Esophagus (tissue), 2 donors: Measurements from ENCODE around the gene SPEM2. TPM values are rescaled to one million over a fixed set of nuclear protein-coding genes. Genes with fewer than 3 reads are reported as not detected.
A peak's percentile ranks its signal among the peaks of the same experiment; 100 is the strongest.

Experiments used
- H3K27ac ChIP-seq, 2 donors: one replicate each; pipeline ENCODE4 v1.5.1; 2013; ENCODE audit warnings: low read depth in 2 of 2, mild to moderate bottlenecking in 2 of 2, inconsistent platforms in 1 of 2, low read length in 1 of 2, moderate library complexity in 1 of 2
- H3K27me3 ChIP-seq, 2 donors: one replicate each; pipeline ENCODE4 v1.6.1; 2013; ENCODE audit warnings: low read length in 2 of 2, control low read depth in 1 of 2, mild to moderate bottlenecking in 1 of 2; ENCODE audit not compliant: insufficient read depth in 2 of 2, control insufficient read depth in 1 of 2
- H3K36me3 ChIP-seq, 2 donors: one replicate each; pipeline ENCODE4 v1.6.1; 2013; ENCODE audit warnings: low read length in 1 of 2; ENCODE audit not compliant: control insufficient read depth in 2 of 2, insufficient read depth in 2 of 2
- H3K4me1 ChIP-seq, 2 donors: one replicate each; pipeline ENCODE4 v1.6.1; 2013; ENCODE audit warnings: low read length in 1 of 2; ENCODE audit not compliant: control insufficient read depth in 2 of 2, insufficient read depth in 2 of 2
- H3K4me3 ChIP-seq, 2 donors: one replicate each; pipeline ENCODE4 v1.5.1; 2013; ENCODE audit warnings: low read length in 2 of 2, mild to moderate bottlenecking in 2 of 2, low read depth in 1 of 2, moderate library complexity in 1 of 2
- H3K9me3 ChIP-seq, 2 donors: one replicate each; pipeline ENCODE4 v1.6.1; 2013; ENCODE audit warnings: mild to moderate bottlenecking in 2 of 2, low read depth in 1 of 2, low read length in 1 of 2, moderate library complexity in 1 of 2; ENCODE audit not compliant: control insufficient read depth in 2 of 2, insufficient read depth in 1 of 2
- WGBS, 2 donors: extraction: QIAGEN DNeasy Blood & Tissue Kit; methylation state at CpG; one replicate each; pipeline ENCODE4 v1.1.7; 2013; 5-methylcytosine and 5-hydroxymethylcytosine counted together
- polyA plus RNA-seq, 2 donors: library from polyadenylated mRNA; stranded (reverse); fragments of 200-250 nt; gene quantifications; one replicate each; pipeline ENCODE4 v1.2.3, GENCODE V29; 2013
- donor health status: healthy with polysubstance abuse.
- donor health status: Bipolar disorder and iron deficiency.

Gene SPEM2
- polyA plus RNA-seq, 2 donors, result not detected

DNA sequence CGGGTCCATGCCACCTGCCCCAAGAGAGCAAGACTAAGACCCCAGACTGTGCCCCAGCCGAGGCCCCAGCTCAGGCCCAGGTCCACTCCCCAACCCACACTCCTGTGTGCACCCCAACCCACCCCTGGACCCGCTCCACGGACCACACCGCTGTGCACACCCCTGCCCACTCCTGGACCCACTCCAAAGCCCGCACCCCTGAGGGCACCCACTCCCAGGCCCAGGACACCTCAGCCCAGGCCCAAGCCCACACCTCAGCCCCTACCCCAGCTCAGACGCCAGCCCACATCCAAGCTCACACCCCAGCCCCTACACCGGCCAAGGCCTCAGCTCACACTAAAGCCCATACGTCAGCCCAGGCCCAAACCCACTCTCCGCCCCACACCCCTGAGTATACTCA lies 4.3 kb downstream of the SPEM2 start:
- no peak overlapping the region for H3K27ac ChIP-seq
- H3K27me3 ChIP-seq, result no peaks in the 10 kb centered on the region
- H3K9me3 ChIP-seq, result no peaks in the 10 kb centered on the region
- no peaks in the 10 kb centered on the region for H3K4me1 ChIP-seq
- WGBS, 2 donors, result 87 to 88% methylated on average over 10 of the region's 10 CpGs
- H3K36me3 ChIP-seq, result no peaks in the 10 kb centered on the region
- H3K4me3 ChIP-seq, result no peak overlapping the region

- no peaks in the 10 kb centered on the region for H3K9me3 ChIP-seq
- no peaks in the 10 kb centered on the region for H3K36me3 ChIP-seq
- H3K4me1 ChIP-seq, result no peaks in the 10 kb centered on the region
- H3K27ac ChIP-seq, result no peak overlapping the region
- 83 to 90% methylated on average over 1 of the region's 1 CpG for WGBS, 2 donors
- H3K27me3 ChIP-seq, result no peaks in the 10 kb centered on the region
- H3K4me3 ChIP-seq, result no peak overlapping the region
Measured at GRCh38 chr17:7431231-7431630, 5.8 kb downstream of the SPEM2 start.

DNA sequence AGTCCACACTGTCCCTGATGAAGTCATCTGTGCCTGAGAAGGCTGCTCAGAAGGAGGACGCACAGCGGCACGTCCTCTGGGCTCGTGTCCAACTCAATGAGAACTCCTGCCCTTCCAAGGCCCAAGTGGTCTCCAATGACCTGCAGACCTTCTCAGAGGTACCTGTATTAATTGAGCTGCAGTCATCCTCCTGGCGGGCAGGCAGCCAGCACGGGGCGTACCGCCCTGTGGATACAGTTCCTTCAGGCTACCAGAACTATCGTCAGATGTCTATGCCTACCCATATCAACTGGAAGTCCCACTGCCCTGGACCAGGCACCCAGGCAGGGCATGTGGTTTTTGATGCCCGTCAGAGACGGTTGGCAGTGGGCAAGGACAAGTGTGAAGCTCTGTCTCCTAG lies 6.9 kb downstream of the SPEM2 start:
- Histone ChIP-seq H3K4me1 (peaks cover 0 to 4% of the 10 kb centered on the region in 2 donors), H3K27me3 (no peaks in the 10 kb centered on the region), H3K27ac (no peak overlapping the region), H3K4me3 (no peak overlapping the region), H3K9me3 (no peaks in the 10 kb centered on the region), H3K36me3 (no peaks in the 10 kb centered on the region)
- 93 to 94% methylated on average over 11 of the region's 11 CpGs for WGBS, 2 donors

- 5 to 6% methylated on average over 49 of the region's 49 CpGs for WGBS, 2 donors
- Histone ChIP-seq H3K27me3 (no peaks in the 10 kb centered on the region), H3K4me3 (peak overlapping the region; percentile 63 to 69)
Measured at GRCh38 chr17:7435676-7436555, 10.5 kb downstream of the SPEM2 start.

GRCh38 chr17:7436556-7437368 lies 11.3 kb downstream of the SPEM2 start:
- Histone ChIP-seq H3K4me3 (peak overlapping the region; percentile 63 to 69), H3K36me3 (no peaks in the 10 kb centered on the region), H3K9me3 (no peaks in the 10 kb centered on the region), H3K27me3 (no peaks in the 10 kb centered on the region), H3K4me1 (peaks cover 0 to 23% of the 10 kb centered on the region in 2 donors), H3K27ac (peak overlapping the region; percentile 93 to 94)
- WGBS, 2 donors, result 5% methylated on average over 92 of the region's 92 CpGs

More at GRCh38 chr17:7435676-7436555, 10.5 kb downstream of the SPEM2 start:
- H3K9me3 ChIP-seq, result no peaks in the 10 kb centered on the region
- no peaks in the 10 kb centered on the region for H3K36me3 ChIP-seq
- peaks cover 0 to 23% of the 10 kb centered on the region in 2 donors for H3K4me1 ChIP-seq
- H3K27ac ChIP-seq, result peak overlapping the region; percentile 93 to 94

- H3K4me3 ChIP-seq, result peak overlapping the region; percentile 55 to 63
- H3K4me1 ChIP-seq, result peaks cover 0 to 23% of the 10 kb centered on the region in 2 donors
- WGBS, 2 donors, result 27 to 29% methylated on average over 28 to 31 of the region's 31 CpGs
- H3K36me3 ChIP-seq, result no peaks in the 10 kb centered on the region
- H3K9me3 ChIP-seq, result no peaks in the 10 kb centered on the region
- no peaks in the 10 kb centered on the region for H3K27me3 ChIP-seq
- H3K27ac ChIP-seq, result peak overlapping the region; percentile 72 to 93
Measured at GRCh38 chr17:7437369-7437863, 12.0 kb downstream of the SPEM2 start.

GRCh38 chr17:7437950-7438614 lies 12.7 kb downstream of the SPEM2 start:
- H3K4me3 ChIP-seq, result peak overlapping the region; percentile 55 to 60
- H3K27ac ChIP-seq, result peak overlapping the region; percentile 62 to 65
- H3K36me3 ChIP-seq, result no peaks in the 10 kb centered on the region
- WGBS, 2 donors, result 12 to 19% methylated on average over 46 to 48 of the region's 48 CpGs
- no peaks in the 10 kb centered on the region for H3K9me3 ChIP-seq
- H3K27me3 ChIP-seq, result no peaks in the 10 kb centered on the region
- H3K4me1 ChIP-seq, result peaks cover 0 to 23% of the 10 kb centered on the region in 2 donors

DNA sequence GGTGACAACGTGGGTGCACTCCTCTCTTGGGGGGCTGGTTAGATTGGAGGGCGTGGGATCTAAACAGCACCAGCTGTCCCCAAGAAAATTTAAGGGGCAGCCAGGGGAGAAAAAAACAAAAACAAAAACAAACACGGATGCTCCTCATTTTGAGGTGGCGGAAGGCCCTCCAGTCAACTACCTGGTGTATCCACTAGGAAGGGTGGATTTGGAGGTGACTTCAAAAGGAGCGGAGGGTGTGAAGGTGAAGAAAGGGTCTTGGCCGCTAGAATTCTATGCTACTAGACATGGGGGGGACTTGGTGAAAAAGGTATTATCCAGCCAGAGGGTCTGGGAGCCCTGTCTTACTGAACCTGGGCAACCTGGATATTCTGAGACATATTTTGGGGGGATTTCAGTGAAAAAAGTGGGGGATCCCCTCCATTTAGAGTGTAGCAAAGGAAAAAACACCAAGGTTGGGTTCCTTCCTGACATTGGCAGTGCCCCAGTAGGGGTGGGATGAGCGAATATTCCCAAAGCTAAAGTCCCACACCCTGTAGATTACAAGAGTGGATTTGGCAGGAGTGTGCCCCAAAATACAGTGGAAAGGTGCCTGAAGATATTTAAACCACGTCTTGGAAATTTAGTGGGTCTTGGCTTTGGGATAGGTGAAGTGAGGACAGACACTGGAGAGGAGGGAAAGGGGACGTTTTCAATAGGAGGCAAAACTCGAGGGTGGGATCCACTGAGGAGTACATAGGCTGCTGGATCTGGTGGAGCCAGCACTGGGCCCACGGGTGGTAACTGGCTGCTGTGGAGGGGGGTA lies 13.4 kb downstream of the SPEM2 start:
- H3K4me3 ChIP-seq, result peak overlapping the region; percentile 55 to 60
- WGBS, 2 donors, result 45 to 49% methylated on average over 11 of the region's 11 CpGs
- peaks cover 0 to 23% of the 10 kb centered on the region in 2 donors for H3K4me1 ChIP-seq
- no peaks in the 10 kb centered on the region for H3K36me3 ChIP-seq
- H3K27ac ChIP-seq, result peak overlapping the region; percentile 62 to 65
- H3K27me3 ChIP-seq, result no peaks in the 10 kb centered on the region
- H3K9me3 ChIP-seq, result no peaks in the 10 kb centered on the region
